Activated CD8-positive, alpha-beta memory T cell treated with anti-CD3 and anti-CD28 coated beads for 1 hour (primary cell): ENCODE data around the gene CDS2.
"Not testable (repeated sequence)": the region's sequence is repeated elsewhere in the genome, so short reads cannot be mapped to it uniquely, and the experiment has no call there.

ENCODE experiments used
- DNase-seq, 2 donors: peaks; one replicate each; pipeline ENCODE4 v3.0.0-alpha.2; 2020; ENCODE audit warnings: low read depth in 1 of 2; ENCODE audit errors: extremely low read depth in 1 of 2

CDS2 gene

DNA sequence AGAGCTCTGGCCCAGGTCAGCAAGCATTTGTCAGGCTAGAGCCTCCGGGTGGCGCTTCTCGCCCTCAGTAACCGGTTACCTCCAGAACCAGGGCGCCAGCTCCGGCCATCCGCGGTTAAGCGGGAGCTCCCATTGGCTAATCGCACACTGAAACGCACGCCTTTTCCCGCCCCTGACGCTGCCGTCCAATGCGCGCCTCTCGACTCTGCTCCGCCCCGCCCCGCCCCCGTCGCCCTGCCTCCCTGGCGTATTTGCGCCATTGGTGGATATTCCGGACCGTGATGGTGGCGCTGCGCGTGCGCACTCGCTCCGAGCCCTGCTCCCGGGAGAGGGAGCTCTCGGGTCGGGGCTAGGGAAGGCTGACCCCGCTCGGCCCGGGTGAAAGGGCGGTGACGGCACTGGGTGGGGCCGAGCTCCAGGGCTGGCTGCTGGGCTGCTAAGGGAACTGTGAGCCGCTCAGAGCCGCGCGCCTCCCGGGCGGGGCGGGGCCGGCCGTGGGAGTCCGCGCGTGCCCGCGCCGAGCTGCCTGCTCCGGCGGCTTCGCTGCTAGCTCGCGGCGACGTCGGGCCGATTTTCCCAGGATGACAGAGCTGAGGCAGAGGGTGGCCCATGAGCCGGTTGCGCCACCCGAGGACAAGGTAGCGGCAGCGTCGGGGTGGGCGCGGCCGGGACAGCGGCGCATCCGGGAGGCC, at the start of gene CDS2:
TSS of gene CDS2 (plus strand) at position 497 of the 692 bp plus-strand sequence. CDS start at position 582, 85 bp downstream.
- DNase-seq = peak; percentile 99 to 100

DNA sequence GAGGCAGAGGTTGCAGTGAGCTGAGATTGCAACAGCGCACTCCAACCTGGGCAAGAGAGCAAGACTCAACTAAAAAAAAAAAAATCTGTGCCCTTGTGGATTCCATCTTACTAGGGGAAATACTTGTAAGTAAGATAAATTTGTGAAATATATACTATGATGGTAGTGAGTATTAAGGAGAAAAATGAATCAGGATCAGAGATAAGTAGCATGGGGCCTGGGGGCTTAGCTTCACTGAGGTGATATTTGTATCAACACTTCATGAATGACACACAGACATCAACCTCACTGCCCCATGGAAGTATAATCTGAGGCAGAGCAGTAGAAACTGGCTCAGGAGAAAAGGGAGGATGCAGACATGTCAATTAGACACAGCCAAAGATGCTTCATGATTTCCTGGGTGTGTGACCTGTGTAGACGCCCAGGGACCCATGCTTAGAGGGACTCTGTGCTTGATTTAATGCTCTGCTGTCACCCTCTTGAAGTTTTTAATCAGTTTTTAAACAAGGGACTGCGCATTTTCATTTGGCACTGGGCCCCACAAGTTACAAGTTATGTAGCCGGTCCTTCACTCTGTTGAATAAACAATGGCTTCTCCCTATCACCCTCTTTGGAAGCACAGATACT, 48.9 kb upstream of the CDS2 start:
- DNase-seq = no peak

DNA sequence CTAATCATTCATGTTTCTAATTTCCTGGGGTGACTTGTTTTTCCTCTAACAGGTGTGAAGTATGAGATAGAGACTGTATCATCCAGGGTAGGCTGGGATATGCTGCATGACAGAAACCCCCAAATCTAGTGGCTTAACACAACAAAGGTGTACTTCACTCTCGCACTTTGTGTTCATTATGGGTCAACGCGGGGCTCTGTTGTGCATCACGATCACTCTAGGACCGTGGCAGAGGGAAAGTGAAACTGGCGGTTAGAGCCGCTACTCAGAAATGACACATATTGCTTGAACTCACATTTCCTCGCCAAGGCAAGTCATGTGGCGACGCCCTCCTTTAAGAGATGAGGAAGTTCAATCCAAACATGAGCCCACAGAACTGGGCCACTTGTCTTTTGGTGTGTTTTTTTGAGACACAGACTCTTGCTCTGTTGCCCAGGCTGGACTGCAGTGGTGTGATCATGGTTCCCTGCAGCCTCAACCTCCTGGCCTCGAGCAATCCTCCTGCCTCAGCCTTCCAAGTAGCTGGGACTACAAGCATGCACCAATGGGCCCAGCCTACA, 48.3 kb upstream of the CDS2 start:
- DNase-seq = peak; percentile 44 to 51

DNA sequence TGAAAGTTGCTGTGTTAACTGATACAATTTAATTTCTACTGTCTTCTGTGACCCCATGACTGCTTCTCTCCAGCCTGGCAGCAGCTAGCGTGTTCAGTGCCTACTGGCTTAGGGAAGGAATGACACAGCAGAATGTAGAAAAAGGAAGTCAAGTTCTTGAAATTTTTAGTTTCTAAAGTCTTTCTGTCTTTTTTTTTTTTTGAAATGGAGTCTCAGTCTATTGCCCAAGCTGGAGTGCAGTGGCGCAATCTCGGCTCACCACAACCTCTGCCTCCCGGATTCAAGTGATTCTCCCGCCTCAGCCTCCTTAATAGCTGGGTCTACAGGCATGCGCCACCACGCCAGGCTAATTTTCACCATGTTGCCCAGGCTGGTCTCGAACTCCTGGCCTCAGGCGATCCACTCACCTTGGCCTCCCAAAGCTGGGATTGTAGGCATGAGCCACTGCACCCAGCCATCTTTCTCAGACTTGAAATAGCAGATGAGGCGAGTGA, 46.4 kb upstream of the CDS2 start:
- DNase-seq = no peak

DNA sequence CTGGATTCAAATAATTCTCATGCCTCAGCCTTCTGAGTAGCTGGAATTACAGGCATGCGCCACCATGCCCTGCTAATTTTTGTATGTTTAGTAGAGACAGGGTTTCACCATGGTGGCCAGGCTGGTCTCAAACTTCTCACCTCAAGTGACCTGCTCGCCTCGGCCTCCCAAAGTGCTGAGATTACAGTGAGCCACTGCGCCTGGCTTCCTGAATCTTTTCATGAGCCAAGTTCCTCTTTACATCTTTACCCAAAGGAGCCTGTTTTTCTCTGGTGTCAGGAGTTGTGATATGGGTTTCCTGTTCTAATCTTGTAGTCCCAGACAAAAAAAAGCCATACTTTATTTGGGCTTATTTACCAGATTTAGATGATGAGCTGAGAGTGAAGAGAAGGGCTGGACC, 41.4 kb upstream of the CDS2 start:
- DNase-seq = no peak

DNA sequence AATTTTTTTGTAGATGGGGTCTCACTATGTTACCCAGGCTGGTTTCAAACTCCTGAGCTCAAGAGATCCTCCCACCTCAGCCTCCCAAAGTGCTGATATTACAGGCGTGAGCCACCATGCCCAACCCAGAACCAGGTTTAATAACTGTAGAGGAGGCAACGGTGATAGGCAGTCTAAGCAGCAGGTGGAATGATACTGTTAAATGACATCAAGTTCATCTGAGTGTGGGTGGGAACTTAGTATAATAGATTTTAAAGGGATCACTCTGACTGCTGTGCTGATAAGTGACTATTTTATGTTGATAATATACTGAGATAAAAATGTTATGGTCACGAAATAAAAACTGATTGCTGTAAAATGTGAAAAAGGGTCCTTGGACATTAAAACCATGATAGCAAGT, 38.1 kb upstream of the CDS2 start:
- DNase-seq = no peak

DNA sequence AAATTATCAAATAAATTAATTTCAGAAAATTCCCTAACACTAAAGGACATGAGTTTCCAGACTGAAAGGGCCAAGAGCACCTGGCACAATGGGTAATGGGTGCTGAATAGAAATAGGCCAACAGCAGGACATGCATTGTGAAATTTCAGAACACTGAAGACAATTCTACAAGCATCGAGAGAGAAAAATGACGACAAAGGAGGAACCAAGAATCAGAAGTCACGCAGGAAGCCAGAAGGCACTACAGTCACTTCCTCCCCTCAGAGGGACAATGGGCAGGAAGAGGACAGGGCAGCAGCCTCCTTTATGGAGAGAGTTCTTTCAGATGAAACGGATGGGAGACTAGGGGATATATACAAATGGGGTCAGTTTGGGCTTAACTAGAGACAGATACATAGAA, 36.6 kb upstream of the CDS2 start:
- DNase-seq = no peak

DNA sequence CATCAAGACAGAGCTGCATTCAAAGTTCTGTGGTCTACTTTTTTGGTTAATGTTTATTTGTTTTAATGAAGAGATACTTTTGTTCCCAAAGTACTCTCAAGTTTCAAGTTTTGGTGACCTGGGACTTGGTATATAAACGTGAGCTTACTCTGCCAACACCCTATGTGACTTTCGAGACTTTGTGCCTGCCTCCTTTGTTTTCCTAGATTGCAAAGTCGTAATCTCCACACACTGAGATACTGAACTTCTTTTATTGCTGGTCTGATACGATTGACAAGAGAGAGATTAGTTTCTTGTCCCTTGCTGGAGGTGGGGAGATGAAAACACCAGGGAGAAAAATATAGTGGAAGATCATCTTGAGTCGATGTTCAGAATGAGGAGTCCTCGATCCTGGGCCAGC, 34.9 kb upstream of the CDS2 start:
- no peak for DNase-seq

DNA sequence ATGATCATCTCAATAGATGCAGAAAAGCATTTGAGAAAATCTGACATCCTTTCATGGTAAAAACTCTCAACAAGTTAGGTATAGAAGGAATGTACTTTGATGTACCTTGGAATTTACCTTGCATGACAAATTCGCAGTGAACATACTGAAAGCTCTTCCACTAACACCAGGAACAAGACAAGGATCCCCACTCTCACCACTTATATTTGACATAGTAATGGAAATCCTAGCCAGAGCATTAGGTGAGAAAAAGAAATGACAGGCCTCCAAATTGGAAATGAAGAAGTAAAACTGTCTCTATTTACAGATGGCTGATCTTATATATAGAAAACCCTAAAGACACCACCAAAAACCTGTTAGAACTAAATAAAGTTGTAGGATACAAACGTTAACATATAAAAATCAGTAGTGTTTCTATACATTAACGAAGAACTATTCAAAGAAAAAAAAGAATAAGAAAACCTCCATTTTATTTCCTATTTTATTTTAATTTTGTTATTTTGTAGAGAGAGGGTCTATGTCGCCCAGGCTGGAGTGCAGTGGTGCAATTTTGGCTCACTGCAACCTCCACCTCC, 34.0 kb upstream of the CDS2 start:
- no peak for DNase-seq

DNA sequence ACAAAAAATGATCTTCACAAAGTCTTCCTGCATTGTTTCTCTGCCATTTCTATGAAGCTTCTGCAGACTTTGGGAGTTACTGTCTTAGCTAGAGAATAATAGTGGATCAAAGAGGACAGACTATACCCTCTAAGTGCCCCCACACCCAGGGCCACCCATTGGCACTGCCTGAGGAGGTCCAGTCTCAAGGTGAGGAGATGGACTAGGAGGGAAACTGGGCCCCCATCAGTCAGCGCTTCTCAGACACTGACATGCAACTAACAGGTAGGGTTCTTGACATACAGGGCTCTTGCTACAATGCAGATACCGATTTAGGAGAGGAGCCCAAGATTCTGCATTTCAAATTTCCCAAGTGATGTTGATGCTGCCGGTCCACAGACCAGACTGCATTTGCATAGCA, 31.4 kb upstream of the CDS2 start:
- DNase-seq = no peak

DNA sequence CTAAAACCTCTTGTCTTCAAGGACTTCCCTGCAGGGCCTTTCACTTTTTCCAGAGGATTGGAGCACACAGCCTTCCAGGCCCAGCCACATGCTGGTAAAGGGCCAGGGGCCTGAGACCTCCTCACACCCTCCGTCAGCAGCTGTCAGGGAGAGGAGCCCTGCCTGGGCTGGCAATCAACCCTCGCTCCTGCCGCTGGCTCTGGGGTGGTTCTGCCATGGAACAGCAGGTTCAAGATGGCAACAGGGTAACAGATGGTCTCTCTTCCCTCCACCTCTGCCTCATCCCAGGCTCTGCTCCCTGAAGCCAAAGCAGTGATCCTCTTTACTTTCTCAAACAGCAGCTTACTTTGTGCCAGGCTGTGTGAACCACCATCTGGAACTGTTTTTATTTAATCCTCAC, 30.9 kb upstream of the CDS2 start:
- no peak for DNase-seq

DNA sequence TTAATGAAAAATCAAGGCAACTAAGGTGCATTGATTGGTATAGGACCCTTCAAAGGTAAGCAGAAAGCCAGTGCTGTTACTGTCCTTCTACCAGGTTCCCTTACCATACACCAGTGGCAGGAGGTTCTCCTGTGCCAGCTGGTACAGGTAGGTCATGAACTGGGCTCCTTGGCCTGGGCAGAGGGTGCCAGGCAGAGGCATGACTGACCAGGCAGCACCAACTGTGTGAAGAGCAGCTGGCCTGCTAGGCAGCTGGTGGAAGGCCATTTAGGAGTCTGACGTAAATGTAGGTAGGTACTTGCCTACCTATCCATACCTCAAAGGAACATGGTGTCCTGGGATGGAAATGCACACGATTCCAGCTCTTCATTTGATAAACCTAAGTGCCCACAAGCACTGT, 30.3 kb upstream of the CDS2 start:
- no peak for DNase-seq

DNA sequence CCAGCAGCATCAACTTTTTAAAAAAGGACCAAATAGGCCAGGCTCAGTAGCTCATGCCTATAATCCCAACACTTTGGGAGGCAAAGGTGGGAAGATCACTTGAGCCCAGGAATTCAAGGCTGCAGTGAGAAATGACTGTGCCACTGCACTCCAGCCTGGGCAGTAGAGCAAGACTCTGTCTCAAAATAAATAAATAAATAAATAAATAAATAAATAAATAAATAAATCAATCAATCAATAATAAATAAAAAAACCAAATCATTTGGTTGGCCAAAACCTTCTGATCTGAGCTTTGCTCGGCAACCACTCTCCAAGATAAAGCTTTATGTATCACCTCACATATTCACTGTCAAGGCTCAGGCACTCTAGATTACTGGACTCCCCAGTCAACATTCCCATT, 27.8 kb upstream of the CDS2 start:
- not testable (repeated sequence) for DNase-seq

DNA sequence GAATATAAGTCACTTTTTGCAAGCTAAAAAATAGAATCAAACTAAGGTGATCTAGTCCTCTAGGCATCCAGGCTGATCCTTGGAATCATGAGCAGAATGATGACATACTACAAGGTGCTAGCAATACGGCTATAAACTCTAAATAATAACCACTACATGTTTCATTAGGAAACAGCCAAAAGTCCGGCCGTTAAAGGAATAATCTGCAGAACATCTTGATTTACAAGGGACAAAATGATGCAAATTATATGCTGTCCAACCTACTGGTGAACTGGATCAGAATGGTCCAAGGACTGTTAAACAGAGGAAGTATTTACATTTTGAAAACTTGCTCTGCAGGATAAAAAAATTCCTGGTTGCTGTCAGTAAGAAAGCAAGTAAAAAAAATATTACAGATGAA, 26.9 kb upstream of the CDS2 start:
- not testable (repeated sequence) for DNase-seq

DNA sequence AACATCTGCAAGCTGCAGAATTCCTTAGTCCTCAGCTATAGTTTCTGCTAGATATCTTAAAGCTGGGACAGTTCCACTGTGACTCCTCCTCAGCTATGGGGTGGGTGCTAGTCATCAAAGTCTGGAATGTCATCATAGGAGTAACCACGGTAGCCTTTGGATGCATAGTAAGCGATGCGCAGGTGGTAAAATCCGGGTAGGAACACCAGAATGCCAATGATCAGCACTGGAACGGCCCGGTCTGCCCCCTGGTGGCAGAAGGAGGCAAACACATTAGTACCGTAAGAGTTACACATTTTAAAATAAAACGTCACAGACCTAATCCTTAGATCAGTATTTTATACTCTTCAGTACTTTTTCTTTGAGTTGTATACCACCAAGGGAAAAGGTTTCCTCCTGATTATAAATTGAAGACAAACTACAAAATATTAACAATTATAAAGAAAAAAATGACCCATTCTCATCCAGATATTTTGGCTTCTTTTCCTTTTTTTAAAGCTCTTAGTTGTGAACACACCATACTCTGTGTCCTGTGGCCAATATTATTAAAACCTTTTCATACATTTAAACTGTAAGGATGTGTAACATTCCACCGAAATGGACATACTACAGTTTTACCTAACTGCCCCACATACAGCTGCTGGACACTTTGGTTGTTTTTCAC, 26.0 kb upstream of the CDS2 start:
- DNase-seq = peak; percentile 58 to 66

DNA sequence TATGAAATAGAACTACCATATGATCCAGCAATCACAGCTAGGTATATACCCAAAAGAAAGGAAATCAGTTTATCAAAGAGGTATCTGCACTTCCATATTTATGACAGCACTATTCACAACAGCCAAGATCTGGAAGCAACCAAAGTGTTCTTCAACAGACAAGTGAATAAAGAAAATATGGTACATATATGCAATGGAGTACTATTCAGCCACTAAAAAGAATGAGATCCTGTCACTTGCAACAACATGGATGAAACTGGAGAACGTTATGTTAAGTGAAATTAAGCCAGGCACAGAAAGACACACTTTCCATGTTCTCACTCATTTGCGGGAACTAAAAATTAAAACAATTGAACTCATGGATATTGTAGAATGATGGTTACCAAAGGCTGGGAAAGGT, 22.3 kb upstream of the CDS2 start:
- DNase-seq = no peak

DNA sequence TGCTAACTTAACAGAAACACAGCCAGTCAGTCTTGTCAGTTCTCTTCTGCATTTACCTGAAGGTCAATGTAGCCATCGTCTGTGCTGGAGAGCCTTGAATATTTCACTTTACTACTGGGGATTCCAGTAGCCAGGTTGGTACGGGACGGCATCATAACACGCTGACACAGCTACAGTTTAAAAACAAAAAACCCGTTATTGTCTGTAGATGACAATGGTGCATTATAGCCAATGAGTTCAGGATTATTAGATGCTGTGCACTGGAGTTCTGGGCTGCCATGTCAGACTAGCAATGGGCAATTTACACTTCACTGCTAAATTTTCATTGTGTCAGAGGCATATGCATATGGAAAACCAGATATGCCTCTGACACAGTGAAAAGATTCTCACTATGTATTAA, 17.5 kb upstream of the CDS2 start:
- no peak for DNase-seq

DNA sequence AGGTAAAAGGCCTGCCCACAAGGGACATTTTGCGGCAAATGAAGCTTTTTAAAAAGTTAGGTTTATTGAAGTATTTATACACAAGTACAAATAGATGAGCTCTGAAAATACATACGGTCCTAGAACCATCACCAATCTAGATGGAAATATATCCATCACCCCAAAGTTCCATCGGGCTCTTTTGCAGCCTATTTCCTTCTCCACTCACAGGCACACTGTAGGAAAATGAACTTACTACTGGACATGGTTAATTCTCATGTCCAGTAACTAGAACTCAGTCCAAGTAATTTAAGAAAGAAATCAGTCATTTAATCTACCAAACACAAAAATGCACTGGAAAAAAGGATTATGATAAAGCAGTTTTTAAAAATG, 13.2 kb upstream of the CDS2 start:
- DNase-seq = no peak

DNA sequence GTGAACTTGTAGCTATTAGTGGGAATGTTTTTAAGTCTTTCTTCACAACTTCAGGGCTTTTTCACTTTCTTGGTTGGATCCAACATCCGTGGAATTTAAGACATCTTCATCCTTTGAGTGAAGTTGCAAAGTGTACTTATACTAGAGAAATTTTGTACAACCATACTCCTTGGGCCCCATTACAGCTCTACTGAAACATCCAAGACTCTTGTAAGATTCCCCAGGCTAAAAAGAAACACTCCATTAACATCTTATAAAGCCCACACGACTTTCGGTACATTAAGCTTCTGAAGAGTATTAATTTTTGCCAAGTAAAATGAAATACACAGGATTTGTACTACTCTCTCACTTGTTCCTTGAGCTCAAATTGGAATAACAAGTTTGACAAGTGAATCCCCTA, 12.4 kb upstream of the CDS2 start:
- DNase-seq = no peak

DNA sequence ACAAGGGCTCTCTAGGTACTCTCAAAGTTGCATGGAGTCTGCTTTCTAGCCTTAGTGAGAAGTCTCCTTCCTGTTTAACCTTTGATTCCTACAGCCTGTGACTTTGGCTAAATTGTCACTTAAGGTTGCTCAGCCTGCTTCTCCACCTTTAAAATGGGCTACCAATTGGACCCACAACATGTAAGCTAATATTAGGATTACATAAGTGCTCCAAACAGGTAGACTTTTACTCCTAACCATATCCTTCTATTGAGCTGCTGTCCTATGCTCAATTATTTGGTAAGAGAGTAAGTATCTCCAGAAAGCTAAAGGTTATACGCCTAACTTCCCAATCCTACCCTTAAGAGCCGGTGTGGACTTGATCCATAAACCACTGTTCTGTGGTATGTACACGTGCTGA, 9.9 kb upstream of the CDS2 start:
- no peak for DNase-seq
